GM19328 (cell line): ENCODE data around the gene MYBPC2.

ENCODE experiments used
- ATAC-seq: cut with Tn5 transposase; IDR thresholded peaks from one replicate; pipeline ENCODE4 v1.9.1; 2021; ENCODE audit warnings: mild to moderate bottlenecking, moderate library complexity; ENCODE audit not compliant: unreplicated experiment

MYBPC2 gene

DNA sequence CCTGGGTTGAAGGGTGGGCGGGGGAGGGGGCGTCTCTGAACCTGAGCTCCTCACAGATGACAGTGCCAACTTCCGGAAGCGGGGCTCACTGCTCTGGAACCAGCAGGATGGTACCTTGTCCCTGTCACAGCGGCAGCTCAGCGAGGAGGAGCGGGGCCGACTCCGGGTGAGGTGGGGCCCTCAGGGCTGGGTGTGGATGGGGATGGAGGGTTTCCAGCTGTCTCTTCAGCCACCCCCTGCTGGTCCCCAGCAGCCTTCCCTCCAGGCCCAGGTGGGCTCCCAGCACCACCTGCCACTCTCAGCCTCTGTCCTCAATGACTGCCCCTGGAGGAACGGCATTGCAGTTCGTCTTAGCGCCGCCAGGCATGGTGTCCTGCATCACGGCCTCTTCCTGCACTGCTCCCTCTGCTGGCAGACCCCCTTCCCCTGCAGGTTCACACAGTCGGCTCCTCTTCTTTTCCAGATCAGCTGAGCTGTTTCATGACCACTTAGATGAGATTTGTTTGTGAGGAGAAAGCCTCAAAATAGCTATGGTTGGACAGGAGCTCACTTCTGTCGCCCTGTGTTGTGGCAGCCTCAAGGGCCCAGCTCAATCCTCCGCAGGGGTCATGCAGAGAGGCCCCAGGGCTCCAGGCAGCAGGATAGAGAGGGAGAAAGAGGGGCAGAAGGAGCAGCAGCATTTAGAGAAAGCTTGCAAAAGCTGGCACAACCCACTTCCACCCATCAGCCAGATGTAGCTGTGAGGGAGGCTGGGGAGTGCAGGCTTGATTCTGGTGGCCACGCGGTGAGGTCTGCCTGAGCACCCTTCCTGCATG lies 46.4 kb downstream of the MYBPC2 start:
- no peak for ATAC-seq

DNA sequence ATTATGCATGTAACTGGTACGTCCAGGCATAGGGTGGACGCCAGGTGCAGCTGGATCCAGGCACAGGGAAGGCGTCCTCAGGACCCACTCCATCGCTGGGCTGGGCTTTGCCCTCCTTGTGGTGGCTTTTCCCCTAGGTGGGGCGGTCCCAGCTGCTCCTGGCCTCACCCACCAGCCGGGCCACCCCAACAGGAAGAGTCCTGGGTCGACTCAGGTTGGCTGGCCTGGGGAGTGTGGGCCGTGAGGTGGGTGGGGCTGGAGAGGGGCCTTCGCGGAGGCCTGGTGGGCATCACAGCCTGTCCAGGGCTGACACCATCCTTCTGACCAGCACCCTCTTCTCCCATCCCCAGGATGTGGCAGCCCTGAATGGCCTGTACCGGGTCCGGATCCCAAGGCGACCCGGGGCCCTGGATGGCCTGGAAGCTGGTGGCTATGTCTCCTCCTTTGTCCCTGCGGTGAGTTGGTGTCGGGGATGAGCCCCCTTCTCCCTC lies 47.1 kb downstream of the MYBPC2 start:
- no peak for ATAC-seq

DNA sequence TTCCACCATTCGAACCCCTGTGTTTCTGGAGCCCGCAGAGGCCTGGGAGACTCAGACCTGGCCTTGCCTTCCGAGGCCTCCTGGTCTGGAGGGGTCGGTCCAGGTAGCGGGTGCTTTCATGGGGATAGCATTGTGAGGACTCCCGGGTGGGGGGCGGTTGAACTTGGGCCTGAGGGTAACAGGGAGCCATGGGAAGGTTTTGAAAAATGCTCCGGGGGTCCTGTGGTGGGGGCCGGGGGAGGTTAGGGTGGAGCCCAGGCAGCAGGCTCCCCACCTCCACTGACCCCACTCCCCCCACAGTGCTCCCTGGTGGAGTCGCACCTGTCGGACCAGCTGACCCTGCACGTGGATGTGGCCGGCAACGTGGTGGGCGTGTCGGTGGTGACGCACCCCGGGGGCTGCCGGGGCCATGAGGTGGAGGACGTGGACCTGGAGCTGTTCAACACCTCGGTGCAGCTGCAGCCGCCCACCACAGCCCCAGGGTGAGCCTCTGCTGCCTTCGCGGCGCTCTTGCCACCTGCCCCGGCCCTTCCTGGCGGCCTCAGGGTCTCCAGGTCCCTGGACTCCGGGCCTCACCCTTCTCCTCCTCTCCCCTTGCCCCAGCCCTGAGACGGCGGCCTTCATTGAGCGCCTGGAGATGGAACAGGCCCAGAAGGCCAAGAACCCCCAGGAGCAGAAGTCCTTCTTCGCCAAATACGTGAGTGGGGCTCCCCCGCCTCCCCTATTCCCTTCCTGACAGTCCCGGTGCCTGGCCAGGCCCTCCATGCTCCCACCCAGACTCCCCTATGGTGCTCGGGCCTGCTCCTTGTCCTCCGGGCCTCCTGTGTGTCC lies 47.8 kb downstream of the MYBPC2 start:
- ATAC-seq: no peak

DNA sequence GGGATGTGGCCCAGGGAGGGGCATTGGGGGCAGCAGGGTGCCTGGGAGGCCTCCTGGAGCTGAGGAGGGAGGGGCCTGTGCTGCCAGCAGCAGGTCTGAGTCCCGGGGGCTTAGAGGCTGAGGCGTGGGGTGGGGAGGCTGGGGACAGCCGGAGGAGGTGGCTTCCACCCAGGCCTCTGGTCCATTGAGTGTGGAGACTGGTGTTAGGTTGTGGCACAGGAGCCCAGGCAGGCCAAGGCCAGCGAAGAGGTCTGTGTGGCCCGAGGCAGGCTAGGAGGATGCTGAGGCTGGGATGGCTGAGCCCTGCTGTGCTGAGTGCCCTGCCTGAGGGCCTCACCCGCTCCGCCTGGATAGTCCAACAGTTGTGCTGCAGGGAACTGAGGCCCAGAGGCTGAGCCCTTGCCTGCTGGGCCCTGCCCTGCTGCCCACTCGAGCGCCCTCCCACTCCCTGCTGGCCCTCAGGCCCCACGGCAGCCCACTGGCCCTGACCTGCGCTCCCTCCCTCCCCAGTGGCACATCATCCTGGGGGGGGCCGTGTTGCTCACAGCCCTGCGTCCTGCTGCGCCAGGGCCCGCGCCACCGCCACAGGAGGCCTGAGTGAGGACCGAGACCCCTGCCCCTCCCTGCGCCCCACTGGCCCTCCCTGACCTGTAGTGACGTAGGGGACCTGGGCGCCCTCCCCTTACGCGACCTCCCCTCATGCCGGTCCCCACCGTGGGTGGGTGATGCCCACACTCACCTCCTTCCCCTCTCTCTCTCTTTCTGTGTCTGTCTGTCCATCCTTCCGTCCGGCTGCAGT lies 48.9 kb downstream of the MYBPC2 start:
- no peak for ATAC-seq

DNA sequence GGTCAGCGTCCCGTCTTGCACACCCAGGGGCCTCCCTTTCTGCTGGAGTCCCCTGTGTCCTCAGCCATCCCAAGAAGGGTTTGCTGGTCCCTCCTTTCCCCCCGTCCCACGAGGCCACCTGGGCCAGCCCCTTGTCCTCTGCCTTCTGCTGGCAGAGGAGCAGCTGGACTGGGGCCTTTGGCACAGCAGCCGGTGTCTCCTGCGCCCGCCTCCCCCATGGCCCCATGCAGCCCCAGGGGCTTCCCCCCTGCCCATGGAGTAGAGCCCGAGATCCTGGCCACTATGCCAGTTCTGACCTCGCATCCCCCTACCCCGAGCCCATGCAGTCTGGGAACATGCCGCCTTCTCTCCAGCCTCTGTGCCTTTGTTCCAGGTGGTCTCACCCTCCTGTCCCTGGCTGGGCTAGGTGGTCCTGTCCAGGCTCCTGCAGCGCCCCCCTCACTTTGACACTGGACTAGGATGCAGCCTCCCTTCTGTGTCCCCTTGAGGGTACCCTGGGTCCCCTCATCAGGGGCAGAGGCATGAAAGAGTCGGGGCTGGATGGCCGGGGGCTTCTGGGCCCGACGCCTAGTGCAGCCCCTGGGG lies 49.7 kb downstream of the MYBPC2 start:
- ATAC-seq: no peak

DNA sequence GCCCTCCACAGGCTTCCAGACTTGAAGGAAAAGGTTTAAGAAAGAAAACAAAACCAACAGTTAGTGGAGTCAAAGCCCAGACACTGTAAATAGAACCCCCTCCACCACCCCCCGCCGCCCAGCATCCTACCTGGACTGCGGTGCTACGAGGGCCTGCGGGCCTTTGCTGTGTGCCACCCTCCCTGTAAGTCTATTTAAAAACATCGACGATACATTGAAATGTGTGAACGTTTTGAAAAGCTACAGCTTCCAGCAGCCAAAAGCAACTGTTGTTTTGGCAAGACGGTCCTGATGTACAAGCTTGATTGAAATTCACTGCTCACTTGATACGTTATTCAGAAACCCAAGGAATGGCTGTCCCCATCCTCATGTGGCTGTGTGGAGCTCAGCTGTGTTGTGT lies 50.2 kb downstream of the MYBPC2 start:
- no peak for ATAC-seq

DNA sequence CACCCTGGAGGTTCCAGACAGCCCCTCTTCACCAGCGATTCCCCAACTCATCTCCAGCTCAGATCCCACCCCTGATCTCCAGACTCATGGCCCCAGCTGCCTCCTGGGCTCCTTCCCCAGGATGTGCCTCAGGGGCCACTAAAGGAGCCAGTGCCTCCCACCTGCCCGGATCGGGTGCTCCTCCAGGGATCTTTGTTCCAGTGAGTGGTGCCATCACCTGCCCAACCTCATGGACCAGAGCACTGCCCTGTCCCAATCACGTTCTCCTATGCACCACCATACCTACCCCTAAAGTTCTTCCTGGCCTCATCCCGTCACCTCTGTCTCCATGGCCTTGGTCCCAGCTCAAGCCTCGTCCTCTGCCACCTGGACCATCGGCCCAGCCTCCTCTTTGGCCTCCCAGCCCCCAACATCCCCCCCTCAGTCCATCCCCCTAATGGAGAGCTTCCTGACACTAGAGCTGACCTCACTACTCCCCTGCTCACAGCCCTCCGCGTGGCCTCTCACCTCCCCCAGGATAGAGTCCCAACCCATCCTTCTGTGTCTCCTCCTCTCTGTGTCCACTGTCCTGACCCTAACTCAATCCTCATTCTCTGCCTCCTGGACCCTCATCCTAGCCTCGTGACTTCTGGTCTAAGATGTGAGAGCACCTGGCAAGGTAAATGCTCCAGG lies 52.7 kb downstream of the MYBPC2 start:
- ATAC-seq: no peak

DNA sequence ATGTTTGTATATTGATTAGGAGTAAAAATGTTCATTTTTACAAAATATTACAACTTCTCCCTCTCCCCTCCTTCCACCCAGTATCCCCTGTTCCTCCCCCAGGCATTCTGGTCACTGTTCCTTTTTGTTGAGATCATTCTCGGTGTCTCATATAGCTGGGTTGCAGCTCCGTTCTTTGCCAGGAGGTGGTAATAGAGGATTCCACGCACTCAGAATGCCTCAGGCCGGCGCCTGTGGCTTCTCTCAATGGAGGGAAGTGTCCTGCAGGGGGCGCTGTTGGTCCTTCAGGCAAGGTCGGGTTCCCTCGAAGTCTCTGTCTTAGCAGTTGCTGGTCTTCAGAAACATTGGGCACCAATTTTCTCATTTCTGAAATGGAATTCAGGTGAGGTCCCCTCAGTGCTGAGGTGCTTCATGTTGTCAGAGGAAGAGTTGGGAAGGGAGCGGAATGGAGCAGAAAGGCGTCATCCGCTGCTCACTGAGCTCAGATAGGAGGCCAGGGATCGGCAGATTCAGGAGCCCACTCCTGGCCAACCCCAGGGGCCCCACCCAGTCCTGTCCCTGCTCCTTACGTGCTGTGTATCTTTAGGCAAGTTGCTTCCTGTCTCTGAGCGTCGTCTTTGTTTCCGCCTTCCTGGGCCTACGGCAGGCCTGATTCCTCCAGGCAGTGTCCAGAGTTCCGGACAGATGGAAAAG lies 54.3 kb downstream of the MYBPC2 start:
- no peak for ATAC-seq

DNA sequence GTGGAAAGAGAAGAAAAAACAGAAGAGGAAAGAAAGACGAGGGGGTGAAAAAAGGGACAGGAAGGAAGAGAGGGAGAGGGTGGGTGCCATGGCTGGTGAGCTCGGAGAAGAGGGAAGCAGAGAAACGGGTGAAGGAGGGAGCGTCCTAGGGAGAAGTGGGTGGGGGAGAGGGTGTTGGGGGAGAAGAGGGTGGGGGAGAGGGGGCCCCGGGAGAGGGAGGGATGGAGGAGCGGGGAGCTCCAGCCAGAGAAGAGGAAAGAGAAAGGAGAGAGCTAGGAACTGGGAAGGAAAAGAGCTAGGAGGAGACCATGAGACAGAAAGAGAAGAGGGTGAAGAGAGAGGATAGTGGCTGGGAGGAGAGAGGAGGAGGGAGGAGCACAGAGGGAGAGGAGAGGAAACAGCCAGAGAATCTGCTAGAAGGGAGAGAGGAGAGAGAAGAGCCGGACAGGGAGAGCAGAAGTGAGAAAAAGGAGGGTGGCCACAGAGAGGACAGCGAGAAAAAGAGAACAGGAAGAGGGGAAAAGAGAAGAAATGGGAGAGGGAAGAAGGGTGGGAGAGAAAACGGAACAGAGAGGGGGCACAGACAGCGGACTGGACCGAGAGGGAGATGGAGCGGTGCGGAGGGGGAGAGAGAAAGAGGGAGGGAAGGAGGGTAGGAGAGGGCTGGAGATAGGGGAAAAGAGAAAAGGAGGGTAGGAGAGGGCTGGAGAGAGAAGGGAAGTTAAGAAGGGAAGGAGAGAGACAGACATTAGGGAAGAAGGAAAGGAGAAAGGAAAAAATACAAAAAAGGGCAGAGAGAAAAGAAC lies 55.9 kb downstream of the MYBPC2 start:
- ATAC-seq: no peak

DNA sequence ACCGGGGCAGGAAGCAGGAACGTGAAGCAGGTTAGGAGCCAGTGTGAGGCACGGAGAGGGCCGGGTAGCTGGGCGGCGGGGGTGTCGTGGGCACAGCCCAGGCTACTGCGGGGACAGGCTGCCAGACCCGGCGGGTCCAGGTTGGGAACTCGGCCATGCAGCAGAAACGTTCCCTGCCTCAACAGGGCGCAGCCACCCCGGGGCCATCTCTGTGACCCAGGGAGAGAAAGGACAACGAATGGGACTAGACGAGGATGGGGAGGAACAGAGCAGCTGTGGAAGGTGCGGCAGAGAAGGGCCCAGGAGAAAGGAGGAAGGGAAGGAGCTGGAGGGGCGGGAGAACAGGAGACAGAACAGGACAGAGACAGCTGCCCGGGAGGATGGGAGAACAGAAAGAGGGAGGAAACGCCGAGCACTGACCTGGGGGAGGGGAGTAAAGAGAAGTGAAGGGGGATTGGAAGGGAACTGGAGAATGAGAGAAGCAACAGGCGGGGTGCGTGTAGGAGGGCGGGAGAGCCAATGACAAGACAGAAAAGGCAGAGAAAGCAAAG lies 56.8 kb downstream of the MYBPC2 start:
- ATAC-seq: no peak

DNA sequence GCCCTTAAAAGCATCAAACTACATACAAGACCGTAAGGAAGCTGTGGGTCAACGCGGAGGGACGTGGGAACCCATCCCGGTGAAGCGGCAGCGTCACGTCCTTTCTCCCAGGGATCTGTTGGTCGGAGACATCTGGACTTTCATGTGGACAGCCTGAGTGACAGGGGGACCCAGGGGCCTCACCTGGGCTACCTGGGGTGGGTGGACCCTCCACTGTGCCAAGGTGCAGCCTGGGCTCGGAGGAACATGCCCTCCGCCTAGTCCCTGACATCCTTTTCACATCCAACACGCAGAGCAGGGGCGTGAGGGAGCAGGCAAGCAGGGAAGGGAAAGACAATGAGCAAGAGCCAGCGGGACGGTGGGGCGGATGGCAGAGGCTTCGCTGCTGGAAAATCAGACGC lies 57.7 kb downstream of the MYBPC2 start:
- ATAC-seq: no peak

DNA sequence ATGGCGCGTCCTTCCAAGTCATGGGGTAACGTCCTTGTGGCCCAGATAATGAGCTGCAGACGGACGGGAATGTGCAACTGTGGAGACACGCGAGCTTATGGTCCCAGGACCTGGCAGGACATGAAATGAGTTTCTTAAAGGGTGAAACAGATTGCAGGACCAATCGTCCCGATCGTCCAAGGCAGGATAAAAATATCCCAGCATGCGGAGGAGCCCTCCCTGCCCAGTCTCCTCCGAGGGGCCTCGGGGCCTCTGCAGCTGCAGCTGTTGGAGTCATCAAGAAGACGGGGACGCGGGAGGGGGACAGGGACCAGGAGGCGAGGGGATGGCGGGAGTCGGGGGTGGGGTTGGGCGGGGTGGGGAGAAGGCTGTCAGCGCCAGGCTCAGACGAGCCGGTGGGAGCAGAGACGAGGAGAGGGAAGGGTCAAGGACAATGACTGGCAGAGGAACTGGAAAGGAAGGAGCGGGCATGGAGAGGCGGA lies 58.3 kb downstream of the MYBPC2 start:
- ATAC-seq: no peak

DNA sequence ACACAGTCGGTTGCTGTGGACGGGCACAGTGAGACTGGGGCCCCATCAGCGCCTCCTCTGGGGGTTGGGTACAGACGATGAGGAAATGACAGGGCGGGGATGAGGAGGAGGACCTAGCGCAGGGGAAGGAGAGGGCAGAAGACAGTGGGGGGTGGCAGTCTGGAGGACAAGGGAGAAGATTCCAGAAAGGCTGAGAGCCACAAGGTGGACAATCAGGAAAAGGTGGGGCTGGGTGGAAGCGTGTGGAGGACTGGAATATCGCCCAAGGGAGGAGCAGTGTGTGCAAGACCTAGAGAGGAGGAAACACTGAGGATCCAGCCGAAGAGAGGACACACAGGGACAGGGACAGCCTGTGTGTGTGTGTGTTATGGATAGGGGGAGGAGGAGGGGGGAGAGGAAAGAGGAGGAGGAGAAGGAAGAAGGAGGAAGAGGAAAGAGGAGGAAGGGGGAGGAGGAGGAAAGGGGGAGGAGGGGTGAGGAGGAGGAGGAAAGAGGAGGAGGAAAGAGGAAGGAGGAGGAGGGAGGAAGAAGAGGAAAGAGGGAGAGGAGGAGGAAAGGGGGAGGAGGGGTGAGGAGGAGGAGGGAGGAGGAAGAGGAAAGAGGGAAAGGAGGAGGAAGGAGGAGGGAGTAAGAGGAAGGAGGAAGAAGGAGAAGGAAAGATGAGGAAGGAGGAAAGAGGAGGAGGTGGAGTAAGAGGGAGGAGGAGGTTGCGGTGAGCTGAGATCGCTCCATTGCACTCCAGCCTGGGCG lies 59.8 kb downstream of the MYBPC2 start:
- ATAC-seq: no peak

DNA sequence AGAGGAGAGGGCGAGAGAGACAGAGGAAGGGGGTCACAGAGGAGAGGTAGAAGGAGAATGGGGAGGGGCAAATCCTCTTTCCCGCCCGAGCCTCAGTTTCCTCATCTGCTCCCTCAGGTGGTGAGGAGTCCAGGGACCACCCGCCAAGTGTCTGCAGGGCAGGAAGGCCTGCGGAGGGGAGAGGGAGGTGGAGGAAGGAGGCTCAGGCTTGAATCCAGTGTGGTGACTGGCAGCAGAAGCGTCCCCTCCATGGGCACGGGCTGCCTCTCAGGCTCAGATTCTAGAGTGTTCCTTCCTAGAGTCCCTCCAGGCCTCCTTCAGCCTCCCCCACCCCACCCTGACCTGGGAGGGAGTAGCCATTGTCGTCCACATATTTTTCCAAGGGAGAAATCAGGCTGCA lies 60.5 kb downstream of the MYBPC2 start:
- ATAC-seq: no peak

DNA sequence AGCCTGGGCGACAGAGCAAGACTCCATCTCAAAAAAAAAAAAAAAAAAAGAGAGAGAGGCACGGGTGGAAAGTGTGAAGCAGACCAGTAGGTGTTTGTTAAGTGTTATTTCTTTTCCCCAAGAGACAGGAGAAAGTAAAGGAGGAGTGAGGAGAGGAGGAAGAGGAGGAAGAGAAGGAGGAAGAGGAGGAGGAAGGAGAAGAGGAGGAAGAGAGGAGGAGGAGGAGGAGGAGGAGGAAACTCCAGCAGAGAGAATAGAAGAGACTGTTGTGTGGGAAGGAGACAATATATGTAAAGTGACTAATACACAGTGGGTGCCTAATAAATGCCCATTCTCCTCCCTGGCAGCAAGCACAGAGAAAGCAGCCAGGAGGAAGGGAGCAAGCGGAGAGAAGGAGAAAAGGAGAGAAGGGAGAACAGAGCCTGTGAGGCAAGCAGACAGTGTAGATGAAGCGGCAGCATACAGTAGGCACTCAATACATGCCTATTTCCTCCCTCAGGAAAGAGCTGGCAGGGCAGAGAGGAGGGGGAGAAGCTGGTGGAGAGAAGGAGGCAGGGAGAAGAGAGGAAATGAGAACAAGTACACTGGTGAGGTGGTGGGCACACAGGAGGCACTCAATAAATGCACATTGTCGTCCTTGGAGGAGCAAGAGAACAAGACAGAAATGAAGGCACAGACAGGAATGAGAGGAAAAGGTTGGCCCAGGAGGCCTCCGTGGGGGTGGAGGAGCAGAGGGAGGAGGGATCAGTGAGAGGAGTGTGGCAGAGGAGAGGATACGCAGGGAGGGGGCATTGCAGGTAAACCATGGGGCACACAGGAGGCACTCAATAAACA lies 61.7 kb downstream of the MYBPC2 start:
- ATAC-seq: no peak

DNA sequence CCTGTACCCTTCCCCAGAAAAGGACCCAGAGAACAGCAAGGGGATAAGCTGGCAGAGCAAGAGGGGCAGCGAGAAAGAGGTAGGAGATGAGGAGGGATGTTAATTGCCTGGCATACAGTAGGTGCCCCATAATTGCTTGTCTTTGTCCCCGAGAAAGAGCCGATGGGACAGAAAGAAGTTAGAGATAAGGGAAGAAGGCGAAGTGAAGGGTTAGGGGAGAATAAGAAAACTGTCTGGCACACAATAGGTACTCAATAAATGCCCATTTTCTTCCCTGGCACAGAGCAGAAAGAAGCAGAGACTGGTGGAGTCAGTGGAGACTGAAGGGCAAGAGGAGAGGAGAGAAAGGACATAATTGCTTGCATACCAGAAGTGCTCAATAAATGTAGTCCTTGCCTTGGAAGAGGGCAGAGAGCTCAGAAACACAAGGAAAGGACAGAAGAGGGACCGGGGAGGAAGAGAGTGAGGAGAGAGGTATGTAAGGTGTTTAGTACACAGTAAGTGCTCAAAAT lies 62.4 kb downstream of the MYBPC2 start:
- ATAC-seq: no peak
